IMR-90 (cell line): Measurements from ENCODE around the gene OGFR. TPM values are rescaled to one million over a fixed set of nuclear protein-coding genes. Genes with fewer than 3 reads are reported as not detected.

Source experiments
- ATAC-seq: fragments of 200-7000 bp; cut with Tn5 transposase; 2 replicates; pipeline ENCODE4 v1.9.1; 2020; ENCODE audit warnings: low read depth, mild to moderate bottlenecking, moderate library complexity
- BruUV-seq: library from RNA; stranded (reverse); fragments of 400-500 nt; replicated peaks from 2 replicates; lab custom pipeline; 2021; lab: Mats Ljungman, UMichigan
- CTCF ChIA-PET: fragments of 300-600 bp; formaldehyde crosslinking; extraction: SDS; loops from one replicate; lab custom pipeline; 2021; ENCODE audit warnings: antibody characterized with exemption; lab: Yijun Ruan, JAX
- POLR2A ChIA-PET: fragments of 300-600 bp; sonication (Branson Sonifier 250); formaldehyde crosslinking; loops from one replicate; lab custom pipeline; 2022; ENCODE audit warnings: antibody characterized with exemption; ENCODE audit not compliant: unreplicated experiment; lab: Charles Lee
- DNase-seq: peaks from one replicate; pipeline ENCODE4 v3.0.0; 2013
- H2AFZ ChIP-seq: replicated peaks from 2 replicates; pipeline ENCODE3; 2013; ENCODE audit warnings: low read length, mild to moderate bottlenecking; ENCODE audit not compliant: poor library complexity
- H2AK5ac ChIP-seq: 2 replicates; pipeline ENCODE4 v1.6.1; 2013; ENCODE audit warnings: low read depth, low read length, inconsistent platforms
- H2AK9ac ChIP-seq: replicated peaks from 2 replicates; pipeline ENCODE3; 2013; ENCODE audit warnings: mild to moderate bottlenecking, low read depth, low read length, moderate library complexity; ENCODE audit not compliant: poor library complexity
- H2BK120ac ChIP-seq: 2 replicates; pipeline ENCODE4 v1.6.1; 2013; ENCODE audit warnings: low read depth, low read length, inconsistent platforms
- H2BK15ac ChIP-seq: 3 replicates; pipeline ENCODE4 v1.6.1; 2013; ENCODE audit warnings: low read depth, low read length, inconsistent platforms
- H2BK20ac ChIP-seq: 2 replicates; pipeline ENCODE4 v1.6.1; 2013; ENCODE audit warnings: low read depth, mild to moderate bottlenecking, inconsistent platforms, low read length, moderate library complexity
- H2BK5ac ChIP-seq: 2 replicates; pipeline ENCODE4 v1.6.1; 2013; ENCODE audit warnings: mild to moderate bottlenecking, low read depth, low read length, inconsistent platforms; ENCODE audit not compliant: poor library complexity, severe bottlenecking
- H3K14ac ChIP-seq: replicated peaks from 2 replicates; pipeline ENCODE4 v1.6.1; 2013; ENCODE audit warnings: low read depth, low read length, inconsistent platforms
- H3K18ac ChIP-seq: 2 replicates; pipeline ENCODE4 v1.6.1; 2013; ENCODE audit warnings: low read depth, low read length, control low read depth
- H3K23ac ChIP-seq: 2 replicates; pipeline ENCODE4 v1.6.1; 2013; ENCODE audit warnings: low read depth, low read length, inconsistent platforms
- H3K27ac ChIP-seq: 2 replicates; pipeline ENCODE4 v1.5.1; 2013; ENCODE audit warnings: mild to moderate bottlenecking, control low read depth, low read length; ENCODE audit not compliant: insufficient read depth
- H3K27me3 ChIP-seq: 2 replicates; pipeline ENCODE4 v1.6.1; 2013; ENCODE audit warnings: low read length; ENCODE audit not compliant: control insufficient read depth, insufficient read depth
- H3K36me3 ChIP-seq: 2 replicates; pipeline ENCODE4 v1.6.1; 2013; ENCODE audit warnings: low read length, mixed read lengths; ENCODE audit not compliant: control insufficient read depth, insufficient read depth
- H3K4ac ChIP-seq: 2 replicates; pipeline ENCODE4 v1.6.1; 2013; ENCODE audit warnings: low read depth, low read length, inconsistent platforms
- H3K4me1 ChIP-seq: 2 replicates; pipeline ENCODE4 v1.6.1; 2013; ENCODE audit warnings: low read length, mixed read lengths; ENCODE audit not compliant: control insufficient read depth, insufficient read depth
- H3K4me2 ChIP-seq: 2 replicates; pipeline ENCODE4 v1.6.1; 2013; ENCODE audit warnings: low read depth, mild to moderate bottlenecking, control low read depth, low read length, moderate library complexity
- H3K4me3 ChIP-seq: 2 replicates; pipeline ENCODE4 v1.5.1; 2013; ENCODE audit warnings: low read depth, mild to moderate bottlenecking, control low read depth, low read length, moderate library complexity; ENCODE audit not compliant: insufficient read depth
- H3K56ac ChIP-seq: 2 replicates; pipeline ENCODE4 v1.6.1; 2013; ENCODE audit warnings: low read length, inconsistent platforms; ENCODE audit not compliant: insufficient read depth; ENCODE audit errors: extremely low read depth
- H3K79me1 ChIP-seq, 2 experiments: 2 replicates each; pipeline ENCODE4 v1.6.1; 2013; ENCODE audit warnings: low read length in 2 of 2, inconsistent platforms in 1 of 2, low read depth in 1 of 2
- H3K9ac ChIP-seq: 2 replicates; pipeline ENCODE4 v1.6.1; 2013; ENCODE audit warnings: low read depth, low read length, control low read depth
- H3K9me1 ChIP-seq: 2 replicates; pipeline ENCODE4 v1.6.1; 2013; ENCODE audit warnings: low read length, inconsistent platforms; ENCODE audit not compliant: insufficient read depth
- H3K9me3 ChIP-seq: 2 replicates; pipeline ENCODE4 v1.6.1; 2013; ENCODE audit warnings: low read length; ENCODE audit not compliant: control insufficient read depth, insufficient read depth
- H4K20me1 ChIP-seq: 2 replicates; pipeline ENCODE4 v1.6.1; 2013; ENCODE audit warnings: low read length, inconsistent platforms; ENCODE audit not compliant: insufficient read depth
- H4K5ac ChIP-seq: 2 replicates; pipeline ENCODE4 v1.6.1; 2013; ENCODE audit warnings: mild to moderate bottlenecking, low read depth, low read length, control low read depth
- H4K8ac ChIP-seq, 2 experiments: 2 replicates each; pipeline ENCODE4 v1.6.1; 2013; ENCODE audit warnings: low read depth in 2 of 2, low read length in 2 of 2, control low read depth in 1 of 2, inconsistent platforms in 1 of 2
- H4K91ac ChIP-seq: 2 replicates; pipeline ENCODE4 v1.6.1; 2013; ENCODE audit warnings: low read depth, low read length, inconsistent platforms; ENCODE audit not compliant: insufficient read depth
- CEBPB ChIP-seq: IDR thresholded peaks from 2 replicates; pipeline ENCODE4 v1.6.1; 2012; ENCODE audit warnings: low read depth, low read length, improper control_type of control experiment
- MAFK ChIP-seq: IDR thresholded peaks from 2 replicates; pipeline ENCODE4 v1.6.1; 2012; ENCODE audit warnings: low read depth, low read length, improper control_type of control experiment
- MXI1 ChIP-seq: IDR thresholded peaks from 2 replicates; pipeline ENCODE4 v1.6.1; 2012; ENCODE audit warnings: low read depth, mild to moderate bottlenecking, low read length, moderate library complexity, borderline replicate concordance
- RCOR1 ChIP-seq: IDR thresholded peaks from 2 replicates; pipeline ENCODE4 v1.6.1; 2012; ENCODE audit warnings: mild to moderate bottlenecking, low read length, improper control_type of control experiment; ENCODE audit not compliant: insufficient replicate concordance
- WGBS, 2 experiments: methylation state at CpG; one replicate each; pipeline versions ENCODE4 v1.1.5 to v1.1.7; 2013; ENCODE audit warnings: missing lambda C conversion rate in 2 of 2; ENCODE audit not compliant: insufficient read length in 1 of 2; ENCODE audit errors: extremely low coverage in 2 of 2; 5-methylcytosine and 5-hydroxymethylcytosine counted together
- dilution Hi-C: fragments of 300-500 bp; cut with HindIII; formaldehyde crosslinking; loops from one replicate; pipeline ENCODE4 v1.14.3; 2018; ENCODE audit warnings: low sequenced_read_pairs; ENCODE audit not compliant: unreplicated experiment
- in situ Hi-C: fragments of 300-500 bp; cut with MboI; formaldehyde crosslinking; loops from 3 replicates; pipeline ENCODE4 v1.14.3; 2019; ENCODE audit warnings: low sequenced_read_pairs, inconsistent platforms, mixed read lengths
- intact Hi-C: fragments of 100-400 bp; cut with micrococcal nuclease; formaldehyde crosslinking; loops from 2 replicates; pipeline ENCODE4 v1.10.0; 2022
- polyA plus RNA-seq, 3 experiments: library from polyadenylated mRNA; depleted of rRNA; stranded (reverse); fragments of >200 nt; gene quantifications; 2 replicates each; pipeline ENCODE4 v1.2.3, GENCODE V29; 2012; ENCODE audit warnings: low replicate concordance in 1 of 3
- total RNA-seq: library from RNA; depleted of rRNA; stranded (reverse); fragments of >200 nt; gene quantifications from 2 replicates; pipeline ENCODE4 v1.2.3, GENCODE V29; 2012

The OGFR gene
- total and polyA plus RNA-seq, 2 of the 4 experiments (the other 2 are of a cell fraction): 22.4 to 30.1 TPM

- TF ChIP-seq CEBPB: no peak
- TF ChIP-seq MAFK: no peak
These were observed 14.2 kb downstream of the OGFR start (continued) for GRCh38 chr20:62818592-62819493.

GRCh38 chr20:62819494-62820174 lies 15.0 kb downstream of the OGFR start:
- peak overlapping the region; percentile 75 for H2AFZ ChIP-seq
- CTCF ChIA-PET: no interaction called here

More at GRCh38 chr20:62819494-62820174, 15.0 kb downstream of the OGFR start:
- Histone ChIP-seq H3K4me3 (no peak overlapping the region), H3K36me3 (no peaks in the 10 kb centered on the region), H2AK9ac (peak overlapping the region; percentile 37), H2BK5ac (no peak overlapping the region), H3K9ac (no peak overlapping the region), H3K27me3 (peaks cover 23% of the 10 kb centered on the region), H3K56ac (no peak overlapping the region; the same call in 1 of the 2 replicates), H4K20me1 (no peaks in the 10 kb centered on the region; the same call in 1 of the 2 replicates), H3K4me2 (no peak overlapping the region), H3K4ac (peak overlapping the region; percentile 61), H3K14ac (no peak overlapping the region), H3K4me1 (peaks cover 20% of the 10 kb centered on the region), H2AK5ac (peak overlapping the region; percentile 82), H4K91ac (peak overlapping the region; percentile 46), H4K5ac (no peak overlapping the region), H3K9me3 (no peaks in the 10 kb centered on the region), H4K8ac (no peak overlapping the region), H3K27ac (no peak overlapping the region), H2BK20ac (0 out of 2 replicates have a peak overlapping the region, but pooled peaks have one; percentile 45), H2BK15ac (no peak overlapping the region; the same call in 2 of the 3 replicates), H3K79me1 (no peaks in the 10 kb centered on the region), H3K18ac (no peak overlapping the region), H2BK120ac (0 out of 2 replicates have a peak overlapping the region, but pooled peaks have one; percentile 23), H3K23ac (no peak overlapping the region), H3K9me1 (no peaks in the 10 kb centered on the region)
- ATAC-seq: peak; percentile 15
- WGBS, 2 experiments: 45% methylated on average over 9 of the region's 16 CpGs; no CpG with 5 or more reads in 1 of the 2 experiments
- in situ Hi-C loops (no loop called here), intact Hi-C loops (no loop called here), dilution Hi-C loops (no loop called here)
- POLR2A ChIA-PET: no interaction called here
- TF ChIP-seq MXI1 (no peak), RCOR1 (peak; percentile 31)
- BruUV-seq: no TSS peak
- peak; percentile 50 for DNase-seq
